PFSK-1 (cell line): ENCODE measurements around the gene ARMC3. TPM values are rescaled to one million over a fixed set of nuclear protein-coding genes. Genes with fewer than 3 reads are reported as not detected.

ENCODE experiments used
- FOXP2 ChIP-seq: optimal IDR thresholded peaks from 2 replicates; pipeline ENCODE3; 2011; ENCODE audit warnings: borderline replicate concordance, control low read depth, inconsistent platforms; ENCODE audit not compliant: insufficient read depth; ENCODE audit errors: extremely low read length, extremely low read depth
- POLR2AphosphoS5 ChIP-seq: IDR thresholded peaks from 2 replicates; pipeline ENCODE4 v1.6.1; 2012; ENCODE audit warnings: low read depth, mild to moderate bottlenecking, control low read depth, low read length, moderate library complexity
- REST ChIP-seq, 2 experiments: IDR thresholded peaks; 2 replicates each; pipeline versions ENCODE4 v1.6.1 to v1.8.0; 2011 to 2012; ENCODE audit warnings: low read depth in 2 of 2, low read length in 2 of 2, control low read depth in 1 of 2, inconsistent platforms in 1 of 2, mild to moderate bottlenecking in 1 of 2, moderate library complexity in 1 of 2; ENCODE audit not compliant: insufficient read depth in 1 of 2
- SIN3A ChIP-seq: IDR thresholded peaks from 2 replicates; pipeline ENCODE4 v1.6.1; 2012; ENCODE audit warnings: mild to moderate bottlenecking, low read length, moderate library complexity, borderline replicate concordance; ENCODE audit not compliant: insufficient read depth
- TAF1 ChIP-seq: IDR thresholded peaks from 2 replicates; pipeline ENCODE4 v1.6.1; 2012; ENCODE audit warnings: low read length, control low read depth, borderline replicate concordance; ENCODE audit not compliant: insufficient read depth
- polyA plus RNA-seq: library from polyadenylated mRNA; unstranded; fragments of >200 nt; gene quantifications from one replicate; pipeline ENCODE4 v1.2.1, GENCODE V29; 2012; ENCODE audit warnings: low read depth, missing spikeins; ENCODE audit not compliant: insufficient read length

The ARMC3 gene
- not detected for polyA plus RNA-seq

- no peak for TF ChIP-seq REST (IDR thresholded peaks at IDR 0.05; ENCODE audit: insufficient read depth in 1 of 2, low read depth in 2 of 2, low read length in 2 of 2)
- no peak for TF ChIP-seq FOXP2
- no peak for TF ChIP-seq POLR2AphosphoS5
- no peak for TF ChIP-seq TAF1
- no peak for TF ChIP-seq SIN3A
Observed at GRCh38 chr10:22927661-22928403, at the start of gene ARMC3. Gene ARMC3, plus strand, starts transcription at chr10:22928053. Its CDS starts 3,944 bp downstream, at chr10:22931997.

- TF ChIP-seq POLR2AphosphoS5 = no peak
- TF ChIP-seq REST (IDR thresholded peaks at IDR 0.05; ENCODE audit: insufficient read depth in 1 of 2, low read depth in 2 of 2, low read length in 2 of 2) = no peak
- TF ChIP-seq TAF1 = no peak
- no peak for TF ChIP-seq SIN3A
- no peak for TF ChIP-seq FOXP2
Observed at GRCh38 chr10:22891797-22892196, 36.1 kb upstream of the ARMC3 start.

GRCh38 chr10:22893781-22894180, 34.1 kb upstream of the ARMC3 start:
- TF ChIP-seq FOXP2 = no peak

- TF ChIP-seq FOXP2 (no peak), REST (IDR thresholded peaks at IDR 0.05; ENCODE audit: insufficient read depth in 1 of 2, low read depth in 2 of 2, low read length in 2 of 2) (no peak), TAF1 (no peak), POLR2AphosphoS5 (no peak), SIN3A (no peak)
Observed at GRCh38 chr10:22894714-22895113, 33.1 kb upstream of the ARMC3 start.

GRCh38 chr10:22895252-22895651, 32.6 kb upstream of the ARMC3 start:
- TF ChIP-seq REST (IDR thresholded peaks at IDR 0.05; ENCODE audit: insufficient read depth in 1 of 2, low read depth in 2 of 2, low read length in 2 of 2) (no peak), FOXP2 (no peak), SIN3A (no peak), TAF1 (no peak), POLR2AphosphoS5 (no peak)
